Hematopoietic multipotent progenitor cell treated with erythropoietin and hydrocortisone succinate and interleukin-3 and kit ligand, for 6 days (in vitro differentiated cells): Measurements from ENCODE around the gene PRSS57.
A peak's percentile ranks its signal among the peaks of the same experiment; 100 is the strongest.

Source experiments
- DNase-seq: peaks from one replicate; pipeline ENCODE4 v3.0.0-alpha.2; 2015

Gene PRSS57

GRCh38 chr19:688992-689391 lies 6.3 kb downstream of the PRSS57 start:
- DNase-seq: no peak

GRCh38 chr19:688214-688613 lies 7.0 kb downstream of the PRSS57 start:
- DNase-seq: no peak

GRCh38 chr19:687569-688166 lies 7.6 kb downstream of the PRSS57 start:
- DNase-seq: no peak

- DNase-seq: no peak
These were observed 8.5 kb downstream of the PRSS57 start for GRCh38 chr19:686589-687297.

GRCh38 chr19:685454-685931 lies 9.8 kb downstream of the PRSS57 start:
- DNase-seq: no peak

GRCh38 chr19:682678-683320 lies 12.5 kb downstream of the PRSS57 start:
- no peak for DNase-seq

- peak; percentile 98 for DNase-seq
These were observed 13.9 kb downstream of the PRSS57 start for GRCh38 chr19:681029-682019.

- DNase-seq: peak; percentile 97
These were observed 14.8 kb downstream of the PRSS57 start for GRCh38 chr19:680287-681028.

GRCh38 chr19:679418-680286 lies 15.6 kb downstream of the PRSS57 start:
- peak; percentile 68 for DNase-seq

- no peak for DNase-seq
These were observed 16.4 kb downstream of the PRSS57 start for GRCh38 chr19:678791-679388.

- DNase-seq: no peak
These were observed 17.4 kb downstream of the PRSS57 start for GRCh38 chr19:677601-678436.

- DNase-seq: no peak
These were observed 18.1 kb downstream of the PRSS57 start for GRCh38 chr19:677201-677600.

GRCh38 chr19:676339-677105 lies 18.7 kb downstream of the PRSS57 start, which contains the start of gene FSTL3:
FSTL3 (plus strand) TSS chr19:676392; CDS start chr19:676424, 32 bp downstream.
- DNase-seq: no peak

GRCh38 chr19:676007-676338 lies 19.3 kb downstream of the PRSS57 start:
- DNase-seq: no peak

GRCh38 chr19:674282-675151 lies 20.7 kb downstream of the PRSS57 start:
- no peak for DNase-seq

- DNase-seq: peak; percentile 58
These were observed 24.6 kb downstream of the PRSS57 start for GRCh38 chr19:670609-671075.

GRCh38 chr19:668675-669434 lies 26.4 kb downstream of the PRSS57 start:
- DNase-seq: peak; percentile 81
